ENCODE measurements around the gene HP1BP3.

GRCh38 chr1:20719871-20720620 lies 67.1 kb downstream of the HP1BP3 start:
- TF ChIP-seq RAD21 (IDR thresholded peaks at IDR 0.05) = no peak
- no peak for TF ChIP-seq CTCF (IDR thresholded peaks at IDR 0.05; ENCODE audit: low read depth, low read length, missing input control)
- no peak for TF ChIP-seq NR2F2 (IDR thresholded peaks at IDR 0.05)
- TF ChIP-seq ATF3 (IDR thresholded peaks at IDR 0.05) = no peak
- no peak for TF ChIP-seq TAF1 (conservative IDR thresholded peaks at IDR 0.05)
- no peak for TF ChIP-seq HNF4A (conservative IDR thresholded peaks at IDR 0.05)
- no peak for TF ChIP-seq ZBTB33 (IDR thresholded peaks at IDR 0.05)
- no peak for TF ChIP-seq REST (IDR thresholded peaks at IDR 0.05)
- TF ChIP-seq SP1 (IDR thresholded peaks at IDR 0.05) = no peak
